OCI-LY1 (cell line): ENCODE data around the gene TMED8.

Experiments used
- H2AFZ ChIP-seq: fragments of 200-600 bp; sonication (generic), shearing (Covaris generic); 2 replicates; pipeline ENCODE4 v1.6.0; 2014; ENCODE audit warnings: antibody characterized with exemption, mild to moderate bottlenecking, low read length
- H3F3A ChIP-seq: fragments of 200-600 bp; sonication (generic), shearing (Covaris generic); 2 replicates; pipeline ENCODE4 v1.6.0; 2014; ENCODE audit warnings: mild to moderate bottlenecking, antibody characterized with exemption, low read length, moderate library complexity; ENCODE audit not compliant: insufficient read depth
- H3K27ac ChIP-seq: fragments of 200-600 bp; sonication (generic); 2 replicates; pipeline ENCODE4 v1.5.1; 2014; ENCODE audit warnings: low read length, mixed run types, mild to moderate bottlenecking, low read depth; ENCODE audit not compliant: poor library complexity, severe bottlenecking
- H3K27me3 ChIP-seq: fragments of 200-600 bp; sonication (generic); 2 replicates; pipeline ENCODE4 v1.6.0; 2014; ENCODE audit warnings: antibody characterized with exemption, mild to moderate bottlenecking, low read length, moderate library complexity; ENCODE audit not compliant: insufficient read depth
- H3K36me3 ChIP-seq: fragments of 200-600 bp; sonication (generic); 2 replicates; pipeline ENCODE4 v1.6.1; 2014; ENCODE audit warnings: mild to moderate bottlenecking, antibody characterized with exemption, low read length, moderate library complexity, mixed read lengths; ENCODE audit not compliant: insufficient read depth
- H3K4me1 ChIP-seq: fragments of 200-600 bp; sonication (generic); 2 replicates; pipeline ENCODE4 v1.5.1; 2014; ENCODE audit warnings: mild to moderate bottlenecking, low read length, moderate library complexity; ENCODE audit not compliant: insufficient read depth, severe bottlenecking
- H3K4me2 ChIP-seq: fragments of 200-600 bp; sonication (generic), shearing (Covaris generic); 2 replicates; pipeline ENCODE4 v1.6.1; 2014; ENCODE audit warnings: low read length
- H3K4me3 ChIP-seq: fragments of 200-600 bp; sonication (generic); 2 replicates; pipeline ENCODE4 v1.5.1; 2014; ENCODE audit warnings: low read length, low read depth, mild to moderate bottlenecking, mixed read lengths; ENCODE audit not compliant: poor library complexity, severe bottlenecking
- H3K79me2 ChIP-seq: fragments of 200-600 bp; shearing (Covaris generic); 2 replicates; pipeline ENCODE4 v1.6.1; 2016; ENCODE audit warnings: mixed run types, low read length, mixed read lengths; ENCODE audit not compliant: insufficient read depth
- H3K9ac ChIP-seq: fragments of 200-600 bp; sonication (generic), shearing (Covaris generic); 2 replicates; pipeline ENCODE4 v1.6.1; 2014; ENCODE audit warnings: mild to moderate bottlenecking, low read length, mixed read lengths
- H3K9me2 ChIP-seq: fragments of 200-600 bp; sonication (generic), shearing (Covaris generic); 2 replicates; pipeline ENCODE4 v1.6.1; 2014; ENCODE audit warnings: low read depth, mild to moderate bottlenecking, low read length, mixed read lengths
- H3K9me3 ChIP-seq: fragments of 200-600 bp; shearing (Covaris generic); 2 replicates; pipeline ENCODE4 v1.6.1; 2014; ENCODE audit warnings: low read length, mixed read lengths
- H4K20me1 ChIP-seq: fragments of 200-600 bp; sonication (generic), shearing (Covaris generic); 2 replicates; pipeline ENCODE4 v1.6.0; 2016; ENCODE audit warnings: mild to moderate bottlenecking, low read length; ENCODE audit not compliant: insufficient read depth
- CTCF ChIP-seq: fragments of 200-600 bp; sonication (generic), shearing (Covaris generic); IDR thresholded peaks from 2 replicates; pipeline ENCODE4 v1.5.1; 2017; ENCODE audit warnings: mild to moderate bottlenecking, antibody characterized with exemption, low read length, moderate library complexity, mixed read lengths
- EZH2 ChIP-seq: fragments of 200-600 bp; sonication (generic), shearing (Covaris generic); IDR thresholded peaks from 2 replicates; pipeline ENCODE4 v1.8.0; 2017; ENCODE audit warnings: borderline replicate concordance, mixed run types, mild to moderate bottlenecking, antibody characterized with exemption, low read length, moderate library complexity, mixed read lengths

The TMED8 gene

GRCh38 chr14:77406086-77406485 is 29.2 kb upstream of the TMED8 start:
- H3K27me3 ChIP-seq: no peaks in the 10 kb centered on the region
- H3K27ac ChIP-seq: no peak overlapping the region
- H3K4me1 ChIP-seq: no peaks in the 10 kb centered on the region
- no peaks in the 10 kb centered on the region for H3F3A ChIP-seq
- H3K36me3 ChIP-seq: no peaks in the 10 kb centered on the region
- no peak overlapping the region for H3K4me2 ChIP-seq
- no peak for TF ChIP-seq CTCF
- TF ChIP-seq EZH2: no peak
- H3K9me2 ChIP-seq: no peaks in the 10 kb centered on the region
- no peaks in the 10 kb centered on the region for H4K20me1 ChIP-seq
- no peaks in the 10 kb centered on the region for H3K9me3 ChIP-seq
- H3K79me2 ChIP-seq: no peaks in the 10 kb centered on the region
- no peak overlapping the region for H3K9ac ChIP-seq
- H3K4me3 ChIP-seq: no peak overlapping the region
- no peak overlapping the region for H2AFZ ChIP-seq

- H3K9ac ChIP-seq: no peak overlapping the region
- no peak for TF ChIP-seq EZH2
- TF ChIP-seq CTCF: no peak
- no peaks in the 10 kb centered on the region for H3K4me1 ChIP-seq
- H3K27ac ChIP-seq: no peak overlapping the region
- H3K79me2 ChIP-seq: no peaks in the 10 kb centered on the region
- no peak overlapping the region for H2AFZ ChIP-seq
- H3K4me2 ChIP-seq: no peak overlapping the region
- no peaks in the 10 kb centered on the region for H4K20me1 ChIP-seq
- H3K9me3 ChIP-seq: no peaks in the 10 kb centered on the region
- H3F3A ChIP-seq: no peaks in the 10 kb centered on the region
- no peak overlapping the region for H3K4me3 ChIP-seq
- no peaks in the 10 kb centered on the region for H3K9me2 ChIP-seq
- H3K36me3 ChIP-seq: no peaks in the 10 kb centered on the region
- H3K27me3 ChIP-seq: no peaks in the 10 kb centered on the region
These were observed 26.9 kb upstream of the TMED8 start for GRCh38 chr14:77403768-77404167.

- no peaks in the 10 kb centered on the region for H4K20me1 ChIP-seq
- no peaks in the 10 kb centered on the region for H3K9me2 ChIP-seq
- no peaks in the 10 kb centered on the region for H3K9me3 ChIP-seq
- TF ChIP-seq EZH2: no peak
- no peak for TF ChIP-seq CTCF
- no peak overlapping the region for H3K9ac ChIP-seq
- no peak overlapping the region for H3K4me3 ChIP-seq
- no peaks in the 10 kb centered on the region for H3K4me1 ChIP-seq
- no peaks in the 10 kb centered on the region; the same call in 1 of the 2 replicates for H3K36me3 ChIP-seq
- H2AFZ ChIP-seq: no peak overlapping the region
- H3K4me2 ChIP-seq: no peak overlapping the region
- no peaks in the 10 kb centered on the region for H3F3A ChIP-seq
- no peaks in the 10 kb centered on the region for H3K27me3 ChIP-seq
- no peak overlapping the region for H3K27ac ChIP-seq
- no peaks in the 10 kb centered on the region for H3K79me2 ChIP-seq
These were observed 23.3 kb upstream of the TMED8 start for GRCh38 chr14:77400216-77400615.
